DMS114 treated with DMSO at 0.1 percent for 48 hours (cell line): ENCODE results near the gene PHF13.

Source experiments
- DNase-seq: peaks from one replicate; lab custom pipeline; 2025; ENCODE audit not compliant: unreplicated experiment; lab: John Stamatoyannopoulos, UW

The PHF13 gene

DNA sequence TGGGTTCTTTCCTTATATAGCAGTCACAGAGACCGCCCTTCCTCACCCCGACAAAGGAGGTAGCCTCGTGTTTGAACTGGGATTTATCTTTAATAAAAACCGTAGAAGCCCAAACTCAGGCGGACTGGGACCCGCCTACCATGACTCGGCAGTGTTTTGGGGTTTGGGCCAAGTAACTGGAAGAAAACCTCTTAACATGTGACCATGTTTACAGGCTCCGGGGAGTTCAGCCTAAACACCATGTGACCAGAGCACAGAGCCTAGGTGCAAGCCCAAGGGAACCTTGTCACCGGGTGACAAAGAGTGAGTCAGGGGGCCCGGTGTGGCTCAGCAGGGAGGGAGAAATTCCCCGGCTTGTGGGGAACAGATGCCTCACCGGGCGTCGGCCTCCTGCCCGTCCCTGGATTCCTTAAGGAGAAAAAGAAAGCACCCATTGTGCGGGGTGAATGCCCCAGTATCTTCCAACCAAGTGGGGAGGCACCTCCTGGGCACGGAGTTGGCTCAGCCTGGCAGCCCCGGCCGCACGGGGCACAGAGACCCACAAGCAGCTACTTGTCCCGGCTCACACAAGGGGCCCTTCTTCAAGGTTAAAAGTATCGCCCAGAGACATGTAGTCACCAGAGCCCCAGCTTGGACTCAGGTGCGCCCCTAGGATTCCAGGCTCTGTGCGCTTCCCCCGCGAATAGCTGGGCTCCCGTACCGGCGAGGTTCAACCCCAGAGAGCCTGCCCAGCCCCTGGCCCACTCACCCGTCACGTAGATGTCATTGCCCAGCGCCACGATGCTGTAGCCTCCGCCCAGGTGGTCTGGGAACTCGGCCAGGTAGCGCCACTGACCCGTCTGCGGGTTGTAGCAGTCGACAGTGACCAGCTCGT, 12.2 kb upstream of the PHF13 start:
- no peak for DNase-seq

DNA sequence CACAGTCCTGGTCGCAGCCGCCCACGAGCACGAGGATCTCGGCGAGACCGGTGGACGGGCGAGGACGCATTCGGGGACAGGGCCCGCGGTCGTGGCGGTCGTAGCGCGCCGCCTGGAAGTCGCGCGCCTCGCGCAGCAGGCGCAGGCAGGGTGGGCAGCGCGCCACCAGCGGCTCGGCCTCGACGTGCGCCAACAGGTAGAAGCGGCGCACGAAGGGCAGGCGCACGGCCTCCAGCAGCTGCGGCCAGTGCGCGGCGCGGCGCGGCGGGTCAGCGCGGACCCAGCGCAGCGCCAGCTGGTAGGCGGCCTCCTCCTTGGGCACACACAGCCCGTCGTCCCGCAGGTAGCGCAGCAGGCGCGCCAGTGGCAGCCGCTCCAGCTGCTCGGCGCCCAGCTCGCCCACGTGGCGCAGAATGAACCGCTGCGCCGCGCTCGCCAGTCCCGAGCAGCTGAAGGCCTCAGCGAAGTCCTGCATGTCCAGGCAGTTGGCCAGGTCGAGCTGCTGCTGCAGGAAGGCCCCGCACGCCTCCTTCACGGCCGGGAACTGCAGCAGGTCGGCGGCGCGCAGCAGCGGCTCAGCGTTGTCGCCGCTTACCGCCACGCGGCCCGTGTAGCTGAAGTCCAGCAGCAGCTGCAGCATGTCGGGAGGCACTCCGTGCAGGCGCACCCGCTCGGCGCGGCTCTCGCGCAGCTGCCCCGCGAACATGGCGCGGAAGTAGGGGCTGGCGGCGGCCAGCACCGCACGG, 11.4 kb upstream of the PHF13 start:
- DNase-seq = peak; percentile 50

DNA sequence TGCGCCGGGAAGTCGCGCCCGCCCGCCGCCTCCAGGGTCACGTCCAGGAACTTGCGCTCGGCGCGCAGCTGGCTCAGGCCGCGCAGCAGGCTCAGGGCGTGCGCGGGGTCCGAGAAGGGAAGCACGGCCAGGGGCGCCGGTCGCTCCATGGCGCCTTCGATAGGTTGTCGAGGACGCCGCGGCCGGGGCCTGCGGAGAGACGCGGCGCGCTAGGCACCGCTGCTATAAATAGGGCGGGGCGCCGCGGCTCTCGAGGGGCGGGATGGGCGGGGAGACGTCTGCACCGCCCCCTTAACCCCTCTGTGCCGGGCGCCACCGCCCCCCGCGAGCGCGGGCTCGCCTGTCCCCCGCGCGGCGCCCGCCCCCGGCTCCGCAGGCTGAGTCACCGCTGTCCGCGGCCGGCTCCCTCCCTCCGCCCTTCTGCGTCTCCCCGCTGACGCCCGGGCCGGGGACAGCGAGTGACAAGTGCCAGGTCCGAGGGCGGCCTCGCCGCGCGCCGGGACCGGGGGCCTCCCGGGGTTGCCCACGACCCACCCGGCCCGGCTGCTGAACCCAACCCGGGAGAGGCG, 10.8 kb upstream of the PHF13 start, which contains the start of gene KLHL21:
KLHL21 (minus strand) TSS at position 201 of the 569 bp plus-strand sequence; CDS start at position 149, 52 bp downstream.
- DNase-seq = peak; percentile 60

DNA sequence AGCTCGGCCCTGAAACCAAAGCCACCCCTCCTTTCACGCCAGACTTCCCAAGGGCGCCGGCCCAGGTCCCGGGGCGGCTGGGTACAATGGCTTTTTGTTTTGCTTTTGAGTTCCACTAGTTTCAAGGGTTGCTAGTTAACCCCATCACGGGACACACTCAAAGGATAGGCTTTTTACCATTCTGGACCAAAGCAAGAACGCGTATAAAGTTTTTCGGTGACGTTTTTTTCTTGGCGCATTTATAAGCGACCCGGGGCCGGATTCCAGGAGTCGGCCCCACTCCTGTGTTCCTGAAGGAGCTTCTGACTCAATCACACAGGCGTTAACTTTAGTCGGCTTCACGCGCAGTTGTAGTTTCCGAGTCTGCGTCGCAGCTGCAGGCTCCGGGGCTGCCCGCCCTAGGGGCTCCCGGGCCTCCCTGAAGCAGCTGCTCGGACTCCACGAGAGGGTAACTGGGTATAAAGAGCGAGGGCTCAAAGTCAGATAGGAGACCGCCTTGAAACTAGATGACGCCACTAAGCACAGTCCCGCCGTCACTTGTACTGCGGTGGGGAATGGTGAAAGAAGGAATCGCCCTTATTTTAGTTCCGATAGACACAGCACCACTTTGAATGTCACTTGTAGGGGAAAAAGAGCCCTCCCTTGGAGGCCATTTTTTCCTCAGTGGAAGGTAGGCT, 10.2 kb upstream of the PHF13 start:
- DNase-seq = peak; percentile 83

DNA sequence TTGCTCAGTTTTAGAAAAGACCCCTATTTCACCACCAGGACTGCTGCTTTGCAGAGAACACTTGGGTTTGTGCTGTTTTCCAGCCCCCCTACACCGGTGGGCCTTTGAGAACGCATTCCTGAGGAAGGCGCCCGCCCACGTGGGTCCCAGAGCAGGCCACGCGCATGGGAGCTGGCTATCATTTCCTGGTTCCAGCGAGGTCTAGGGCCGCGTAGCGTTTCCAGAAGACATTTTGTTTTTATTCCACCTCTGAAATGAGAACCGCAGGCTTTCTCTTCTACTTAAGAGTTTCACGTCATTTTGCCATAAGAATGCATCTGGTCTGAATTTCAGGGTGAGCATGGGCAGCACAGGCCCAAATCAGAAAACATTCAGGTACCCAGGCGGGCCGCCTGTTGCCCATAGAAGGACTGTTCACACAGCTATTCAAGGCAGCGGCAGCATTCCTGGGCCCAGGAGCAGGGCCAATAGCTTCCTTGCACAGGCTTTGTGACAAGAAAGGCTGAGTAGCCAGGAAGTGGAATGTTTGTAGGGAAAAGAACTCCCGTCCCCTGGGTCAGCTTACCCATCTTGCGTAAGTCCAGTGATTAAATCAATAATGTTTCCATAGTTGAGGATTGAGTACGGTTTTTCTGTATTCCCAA, 9.5 kb upstream of the PHF13 start:
- DNase-seq = peak; percentile 66

DNA sequence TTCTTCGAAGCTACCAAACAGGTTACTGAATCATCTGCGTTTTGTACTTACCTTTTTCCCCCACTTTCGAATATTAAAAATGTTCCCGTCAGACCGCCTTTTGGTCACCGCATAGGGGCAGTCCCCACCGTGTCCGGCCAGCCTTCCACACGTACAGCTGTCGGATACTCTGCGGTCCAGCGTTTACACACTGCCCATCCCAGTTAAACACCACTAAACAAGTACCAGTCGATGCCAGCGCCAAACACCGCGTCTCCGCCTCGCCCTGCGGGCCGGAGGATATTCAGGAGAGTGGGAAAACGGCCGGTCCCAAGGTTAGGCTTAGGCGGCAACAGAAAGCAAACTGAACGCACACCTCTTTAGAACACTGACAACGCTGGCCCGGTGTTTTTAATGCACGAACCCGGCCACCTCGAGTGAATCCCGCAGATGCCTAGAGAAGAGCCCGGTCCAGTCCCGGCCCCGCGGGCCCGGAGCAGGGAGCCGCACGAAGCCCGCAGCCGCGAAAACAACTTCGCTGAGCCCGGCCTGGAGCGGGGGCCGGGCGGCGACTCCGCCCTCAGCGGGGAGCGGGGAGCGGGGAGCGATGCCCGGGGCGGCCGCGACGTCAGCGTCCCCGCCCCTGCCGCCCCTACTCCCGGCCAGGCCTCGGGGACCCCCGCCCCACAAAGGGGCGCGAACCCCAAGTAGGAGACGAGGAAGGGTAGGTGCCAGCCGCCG, 730 bp upstream of the PHF13 start:
- DNase-seq = peak; percentile 34

DNA sequence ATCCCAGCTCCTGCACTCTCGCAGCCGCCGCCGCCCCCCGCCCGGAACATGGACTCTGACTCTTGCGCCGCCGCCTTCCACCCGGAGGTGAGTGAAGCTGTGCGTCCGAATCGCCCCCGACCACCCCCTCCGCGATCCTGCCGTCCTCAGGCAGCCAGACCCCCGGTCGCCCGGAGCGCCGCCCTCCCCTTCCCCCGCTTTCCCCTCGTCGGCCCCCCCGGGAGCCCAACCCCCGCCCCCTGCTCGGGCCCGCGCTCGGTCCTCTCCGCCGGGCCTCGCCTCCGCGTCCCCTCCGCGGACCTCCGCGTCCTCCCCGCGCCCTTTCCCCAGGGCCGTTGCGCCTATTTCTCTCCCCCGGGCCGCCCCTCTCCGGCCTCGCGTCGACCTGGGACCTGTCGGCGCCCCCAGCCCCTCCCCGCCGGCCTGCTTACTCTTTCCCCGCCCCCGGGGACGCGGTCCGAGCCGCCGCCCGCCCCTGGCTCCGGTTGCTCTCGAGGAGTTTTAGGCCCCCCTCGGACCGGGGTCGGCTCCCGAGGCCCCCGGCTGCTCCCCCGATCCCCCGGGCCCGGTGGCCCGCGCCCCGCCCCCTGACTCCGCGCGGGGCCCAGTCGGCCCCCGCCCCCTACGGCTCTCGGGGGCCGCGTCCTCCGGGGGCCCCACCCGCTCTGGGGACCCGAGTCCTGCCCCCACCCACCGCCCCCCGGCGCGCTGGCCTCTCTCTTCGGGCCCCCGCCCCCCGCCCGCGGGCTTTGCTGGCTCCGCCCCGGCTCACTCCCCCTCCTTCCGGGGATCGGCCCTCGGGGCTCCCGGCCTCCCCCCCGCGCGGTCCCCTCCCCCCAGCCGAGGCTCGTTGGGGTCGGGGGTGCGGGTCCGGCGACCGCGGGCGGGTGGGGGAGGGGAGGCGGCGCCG, 743 bp downstream of the PHF13 start:
- DNase-seq = no peak

DNA sequence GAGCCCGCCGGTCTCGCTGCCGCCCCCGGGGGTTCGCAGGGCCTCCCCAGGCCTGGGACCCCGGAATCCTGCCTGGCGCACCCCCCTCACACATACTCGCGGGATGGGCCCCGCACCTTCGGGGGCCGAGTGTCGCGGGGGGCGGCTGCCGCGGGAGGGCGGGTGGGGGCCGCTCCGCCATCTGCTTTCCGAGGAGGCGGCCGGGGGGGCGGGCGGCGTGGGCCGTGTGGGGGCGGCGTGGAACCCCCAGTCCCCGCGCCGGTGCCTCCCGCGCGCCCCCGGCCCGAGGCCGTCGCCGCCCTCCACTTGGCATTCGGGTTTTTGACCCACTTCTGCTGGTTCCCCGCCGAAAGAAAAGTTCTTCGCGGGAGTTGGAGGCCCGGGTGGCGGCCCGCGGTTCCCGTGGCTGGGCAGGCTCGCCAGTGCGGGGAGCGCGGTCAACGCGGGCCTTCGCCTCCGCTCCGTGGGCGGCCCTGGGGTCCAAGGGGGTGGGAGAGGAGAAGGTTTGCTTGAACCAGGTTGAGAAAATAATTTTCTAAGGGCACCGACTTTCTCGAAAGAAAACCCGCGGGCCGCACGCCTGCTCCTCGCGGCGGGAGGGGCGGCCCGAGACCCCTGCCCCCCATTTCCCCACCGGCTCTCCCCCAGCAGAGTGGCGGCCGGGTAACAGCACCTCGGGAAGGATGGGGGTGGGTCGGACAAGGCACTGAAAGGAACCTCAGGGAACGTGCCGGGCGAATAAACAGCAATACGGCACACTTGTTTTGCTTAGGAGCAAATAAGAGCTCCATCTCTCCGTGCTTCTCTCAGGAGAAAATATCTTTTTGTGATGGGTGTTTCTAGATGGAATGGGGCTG, 1.6 kb downstream of the PHF13 start:
- no peak for DNase-seq

DNA sequence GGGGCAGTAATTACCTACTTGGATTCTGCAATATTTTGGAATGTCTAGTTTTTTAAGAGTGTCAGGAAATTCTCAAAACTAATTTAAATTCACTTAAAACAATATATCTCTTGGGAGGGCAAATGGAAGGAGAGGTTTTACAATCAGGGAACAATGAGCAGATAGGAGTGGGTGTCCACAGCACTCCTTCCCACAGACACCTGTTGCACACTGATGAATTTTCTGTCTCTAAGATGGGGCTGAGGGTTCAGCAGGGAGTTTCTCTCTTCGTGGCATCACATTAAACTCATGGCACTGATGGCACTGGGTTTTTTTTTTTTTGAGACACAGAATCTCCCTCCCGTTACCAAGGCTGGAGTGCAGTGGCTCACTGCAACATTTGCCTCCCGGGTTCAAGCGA, 5.5 kb downstream of the PHF13 start:
- no peak for DNase-seq

DNA sequence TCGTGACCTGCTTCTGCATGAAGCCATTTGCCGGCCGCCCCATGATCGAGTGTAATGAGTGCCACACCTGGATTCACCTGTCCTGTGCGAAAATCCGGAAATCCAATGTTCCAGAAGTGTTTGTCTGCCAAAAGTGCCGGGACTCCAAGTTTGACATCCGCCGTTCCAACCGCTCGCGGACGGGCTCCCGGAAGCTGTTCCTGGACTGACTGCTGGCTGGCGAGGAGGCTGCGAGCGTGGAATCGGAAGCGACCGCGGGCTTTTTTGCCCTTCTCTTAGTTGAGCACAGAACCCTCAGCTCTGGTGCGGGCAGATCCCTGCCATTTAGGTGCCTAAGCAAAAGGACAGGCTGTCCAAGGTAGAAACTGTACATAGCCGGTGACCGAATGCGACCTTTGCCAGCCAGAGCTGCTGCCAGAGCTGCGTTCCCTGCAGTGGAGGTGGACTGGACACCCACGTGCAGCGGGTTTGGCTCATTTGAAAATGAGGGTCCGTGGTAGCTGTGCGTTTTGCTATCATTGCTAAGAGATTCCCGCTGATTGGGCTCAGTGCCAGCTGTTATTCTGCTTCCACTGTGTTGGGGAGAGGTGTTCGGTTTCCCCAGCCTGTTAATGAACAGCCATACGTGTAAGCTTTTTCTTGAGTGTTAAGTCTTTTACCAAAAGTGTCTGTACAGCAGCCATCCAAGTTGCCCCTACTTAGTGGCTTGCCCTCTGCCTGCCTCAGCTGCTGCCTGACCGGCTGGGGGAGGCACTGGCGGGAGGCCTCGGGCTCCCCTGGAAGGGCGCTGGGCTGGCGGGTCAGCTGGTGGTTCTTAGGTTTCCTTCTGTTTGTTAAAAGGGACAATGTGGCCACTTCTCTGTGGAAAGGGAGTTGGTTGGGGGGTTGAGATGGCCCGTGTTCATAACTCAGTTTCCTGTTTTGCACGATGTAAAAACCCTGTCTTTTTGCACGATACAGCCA, 8.2 kb downstream of the PHF13 start:
- no peak for DNase-seq

DNA sequence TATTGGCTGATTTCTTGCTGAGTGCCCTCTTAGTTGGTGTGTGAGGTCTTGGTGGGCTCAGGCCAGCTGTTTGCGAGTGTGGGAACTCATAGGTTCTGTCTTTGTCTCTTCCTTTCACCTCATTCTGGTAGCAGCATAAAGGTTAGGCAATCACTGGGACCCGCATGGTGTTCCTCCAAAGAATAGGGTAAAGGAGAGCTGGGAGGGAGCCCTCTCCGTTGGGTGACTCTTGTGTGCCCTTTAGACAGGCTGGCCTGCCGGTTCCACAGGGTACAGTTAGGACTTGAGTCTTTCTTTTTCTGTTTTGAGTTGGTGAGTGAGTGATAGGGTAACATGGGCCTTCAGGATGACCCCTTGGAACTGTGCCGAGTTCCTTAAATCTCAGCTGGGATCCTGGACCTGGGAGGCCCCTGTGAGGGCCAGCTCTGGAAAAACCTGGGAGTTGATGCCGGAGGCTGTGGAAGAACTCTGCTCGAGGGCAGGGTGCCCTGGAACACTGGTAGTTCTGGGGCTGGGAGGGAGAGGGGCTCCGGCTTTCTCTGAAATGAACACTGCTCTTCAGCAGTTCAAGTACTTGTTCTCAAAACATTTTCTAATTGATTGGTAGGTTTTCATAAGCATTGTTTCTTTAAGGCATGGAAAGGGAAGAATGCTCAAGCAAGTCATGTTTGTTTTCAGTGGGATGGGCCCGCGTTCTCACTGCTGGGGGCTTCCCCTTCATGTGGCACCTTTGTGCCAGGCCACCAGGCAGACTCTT, 9.0 kb downstream of the PHF13 start:
- peak; percentile 14 for DNase-seq

DNA sequence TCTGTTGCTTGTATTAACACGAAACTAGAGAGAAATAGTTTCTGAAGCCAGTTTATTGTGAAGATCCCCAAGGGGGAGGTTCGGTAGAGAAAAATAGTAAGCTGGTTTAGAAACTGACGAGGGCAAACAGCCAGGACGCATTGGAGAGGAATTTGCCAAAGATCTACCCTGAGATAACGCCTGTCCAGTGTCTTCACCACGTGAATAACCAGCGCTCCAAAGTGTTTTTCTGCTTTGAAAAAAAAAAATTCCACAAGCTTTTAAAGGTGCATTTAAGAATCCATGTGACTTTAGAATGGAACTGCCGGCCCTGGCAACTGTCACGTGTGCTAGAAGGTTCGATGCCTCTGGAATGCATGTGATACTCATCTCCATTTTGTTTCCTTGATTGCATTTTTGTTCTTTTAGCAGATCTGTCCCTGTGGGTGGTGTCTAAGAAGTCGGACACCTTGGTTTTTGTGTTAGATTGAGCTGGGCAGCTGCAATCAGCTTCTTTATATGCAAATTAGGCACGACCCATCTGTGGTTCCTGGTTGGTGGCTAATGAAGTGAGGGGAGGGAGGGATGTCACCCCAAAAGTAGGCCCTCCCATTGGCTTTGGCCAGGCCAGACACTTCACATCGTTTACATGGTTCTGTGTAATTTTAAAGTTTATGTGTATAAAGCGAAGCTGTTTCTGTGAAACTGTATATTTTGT, 9.9 kb downstream of the PHF13 start:
- DNase-seq = no peak

DNA sequence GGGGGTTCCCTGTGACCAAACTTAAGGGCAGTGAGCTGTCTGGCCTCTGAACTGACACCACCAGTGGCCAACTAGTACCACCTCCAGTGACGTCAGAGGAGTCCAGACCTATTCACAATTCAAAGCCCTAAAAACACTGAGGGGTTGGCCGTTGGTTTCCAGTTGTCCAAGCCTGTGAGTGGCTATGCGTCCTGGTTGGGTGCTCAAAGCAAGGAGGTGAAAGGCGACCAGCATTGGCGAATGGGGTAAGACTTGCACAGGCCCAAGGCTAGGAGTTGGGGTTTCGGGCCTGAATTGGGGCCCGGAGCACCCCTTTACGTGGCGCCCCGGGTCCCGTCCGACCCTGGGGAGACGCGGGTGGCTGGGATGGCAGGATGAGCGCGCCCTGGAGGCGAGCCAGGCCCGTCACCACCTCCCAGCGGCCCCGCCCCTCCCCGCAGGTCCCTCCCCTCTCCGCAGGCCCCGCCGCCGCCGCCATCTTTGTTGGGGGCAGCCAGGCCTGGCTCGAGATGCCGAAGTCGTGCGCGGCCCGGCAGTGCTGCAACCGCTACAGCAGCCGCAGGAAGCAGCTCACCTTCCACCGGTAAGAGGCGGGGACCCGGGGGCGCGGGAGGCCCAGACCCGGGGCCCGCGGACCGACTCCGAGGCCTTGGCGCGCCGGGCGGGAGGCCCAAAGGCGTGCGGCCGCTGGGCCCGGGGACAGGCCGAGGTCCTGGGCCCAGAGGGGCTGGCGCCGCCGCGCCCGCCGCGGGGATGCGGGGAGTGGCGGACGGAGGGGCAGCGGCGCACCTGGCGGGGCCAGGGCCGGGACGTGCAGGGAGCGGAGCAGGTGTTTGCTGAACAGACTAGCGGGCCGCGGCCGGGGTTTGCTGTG, 11.4 kb downstream of the PHF13 start, which contains the start of gene THAP3:
THAP3 (plus strand) TSS at position 159 of the 874 bp plus-strand sequence; CDS start at position 510, 351 bp downstream.
- peak; percentile 91 for DNase-seq

DNA sequence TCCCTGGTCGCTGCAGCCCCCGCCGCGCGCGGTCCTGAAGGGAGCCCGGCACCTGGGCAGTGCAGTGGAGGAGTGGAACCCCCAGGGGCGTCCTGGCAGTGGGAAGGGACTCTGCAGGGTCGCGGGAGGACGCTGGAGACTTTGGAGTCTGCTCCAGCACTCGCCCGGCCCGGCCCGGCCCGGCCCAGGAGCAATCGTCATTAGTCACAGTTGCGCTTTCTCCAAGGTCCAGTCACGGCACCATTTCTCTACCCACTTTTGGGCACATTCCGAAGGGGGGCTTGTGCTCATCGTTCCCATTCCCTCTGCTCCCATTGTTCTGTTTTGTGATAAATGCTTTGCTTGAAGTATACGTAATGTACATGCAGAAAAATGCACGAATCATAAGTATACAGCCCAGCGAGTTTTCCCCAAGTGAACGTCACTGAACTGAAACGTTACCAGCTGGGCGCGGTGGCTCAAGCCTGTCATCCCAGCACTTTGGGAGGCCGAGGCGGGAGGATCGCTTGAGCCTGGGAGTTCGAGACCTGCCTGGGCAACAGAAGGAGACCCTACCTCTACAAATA, 12.1 kb downstream of the PHF13 start:
- no peak for DNase-seq
